CD14-positive monocyte (primary cell): ENCODE results near the gene LINC01488. TPM values are rescaled to one million over a fixed set of nuclear protein-coding genes. Genes with fewer than 3 reads are reported as not detected.
A peak's percentile ranks its signal among the peaks of the same experiment; 100 is the strongest.

Experiments used
- DNase-seq, 3 donors: peaks; one replicate each; pipeline ENCODE4 v3.0.0-alpha.2; 2011 to 2022
- H2AFZ ChIP-seq: 2 replicates; pipeline ENCODE4 v1.6.0; 2012; ENCODE audit warnings: mild to moderate bottlenecking, low read depth, low read length, inconsistent platforms; ENCODE audit not compliant: insufficient read depth, poor library complexity, severe bottlenecking
- H3K27ac ChIP-seq, 2 donors: 1 replicate in 1 of 2; 2 replicates in 1 of 2; pipeline ENCODE4 v1.5.1; 2012 to 2013; ENCODE audit warnings: low read length in 2 of 2, control low read depth in 1 of 2, inconsistent platforms in 1 of 2, low read depth in 1 of 2, mild to moderate bottlenecking in 1 of 2
- H3K27me3 ChIP-seq, 2 donors: one replicate each; pipeline versions ENCODE4 v1.6.0 to v1.6.1; 2011 to 2013; ENCODE audit warnings: low read length in 2 of 2; ENCODE audit not compliant: control insufficient read depth in 2 of 2, insufficient read depth in 2 of 2
- H3K36me3 ChIP-seq, 2 donors: replicated peaks in 1 of 2; 1 replicate in 1 of 2; 2 replicates in 1 of 2; pipeline versions ENCODE4 v1.5.1 to v1.6.1; 2012 to 2013; ENCODE audit warnings: low read length in 2 of 2, control low read depth in 1 of 2, inconsistent platforms in 1 of 2, mild to moderate bottlenecking in 1 of 2; ENCODE audit not compliant: insufficient read depth in 2 of 2, control insufficient read depth in 1 of 2
- H3K4me1 ChIP-seq, 2 donors: 1 replicate in 1 of 2; 2 replicates in 1 of 2; pipeline versions ENCODE4 v1.5.1 to v1.6.1; 2012 to 2013; ENCODE audit warnings: low read length in 2 of 2, control low read depth in 1 of 2, inconsistent platforms in 1 of 2, mild to moderate bottlenecking in 1 of 2, moderate library complexity in 1 of 2; ENCODE audit not compliant: insufficient read depth in 2 of 2, control insufficient read depth in 1 of 2
- H3K4me2 ChIP-seq: replicated peaks from 2 replicates; pipeline ENCODE3; 2012; ENCODE audit warnings: low read length, moderate library complexity, mild to moderate bottlenecking; ENCODE audit not compliant: poor library complexity, severe bottlenecking; ENCODE audit errors: extremely low read depth
- H3K4me3 ChIP-seq, 3 experiments: fragments of 200-600 bp in 1 of 3; sonication (generic) in 1 of 3; replicated peaks in 1 of 3; 1 replicate in 2 of 3; 2 replicates in 1 of 3; pipeline ENCODE4 v1.5.1; 2011 to 2013; ENCODE audit warnings: low read length in 3 of 3, mild to moderate bottlenecking in 3 of 3, control low read depth in 2 of 3, low read depth in 2 of 3, inconsistent platforms in 1 of 3, moderate library complexity in 1 of 3
- H3K79me2 ChIP-seq: 2 replicates; pipeline ENCODE4 v1.6.0; 2012; ENCODE audit warnings: mild to moderate bottlenecking, control low read depth, inconsistent platforms, low read length, moderate library complexity; ENCODE audit not compliant: insufficient read depth
- H3K9ac ChIP-seq: 2 replicates; pipeline ENCODE4 v1.6.0; 2017; ENCODE audit warnings: low read length, mild to moderate bottlenecking; ENCODE audit not compliant: insufficient read depth, poor library complexity, severe bottlenecking
- H3K9me3 ChIP-seq, 2 donors: replicated peaks in 1 of 2; 1 replicate in 1 of 2; 2 replicates in 1 of 2; pipeline versions ENCODE4 v1.5.1 to v1.6.1; 2012 to 2013; ENCODE audit warnings: low read length in 2 of 2, control low read depth in 1 of 2; ENCODE audit not compliant: control insufficient read depth in 1 of 2, insufficient read depth in 1 of 2
- H4K20me1 ChIP-seq: 2 replicates; pipeline ENCODE4 v1.6.0; 2012; ENCODE audit warnings: mild to moderate bottlenecking, low read length, control low read depth, moderate library complexity; ENCODE audit not compliant: insufficient read depth
- H3K27ac Mint-ChIP-seq, 7 donors: one replicate each; pipeline ENCODE4 v1.8.0; 2020; ENCODE audit warnings: mild to moderate bottlenecking in 7 of 7, mixed read lengths in 7 of 7, moderate library complexity in 6 of 7, inconsistent platforms in 2 of 7
- H3K27me3 Mint-ChIP-seq, 3 donors: one replicate each; pipeline ENCODE4 v1.8.0; 2021 to 2022; ENCODE audit warnings: low read depth in 3 of 3, mild to moderate bottlenecking in 3 of 3, mixed read lengths in 3 of 3, moderate library complexity in 3 of 3, inconsistent platforms in 1 of 3
- H3K36me3 Mint-ChIP-seq, 2 donors: one replicate each; pipeline ENCODE4 v1.8.0; 2020; ENCODE audit warnings: mixed read lengths in 2 of 2, inconsistent platforms in 1 of 2, mild to moderate bottlenecking in 1 of 2
- H3K4me1 Mint-ChIP-seq: one replicate; pipeline ENCODE4 v1.8.0; 2020; ENCODE audit warnings: mild to moderate bottlenecking, mixed read lengths
- H3K4me3 Mint-ChIP-seq, 2 donors: one replicate each; pipeline ENCODE4 v1.8.0; 2020; ENCODE audit warnings: mild to moderate bottlenecking in 2 of 2, mixed read lengths in 2 of 2, moderate library complexity in 1 of 2
- H3K9me3 Mint-ChIP-seq, 7 donors: one replicate each; pipeline ENCODE4 v1.8.0; 2020 to 2022; ENCODE audit warnings: mixed read lengths in 7 of 7, mild to moderate bottlenecking in 6 of 7, moderate library complexity in 6 of 7, inconsistent platforms in 2 of 7
- whole genome bisulfite sequencing: methylation state at CpG from one replicate; pipeline ENCODE4 v1.1.5; 2013; ENCODE audit warnings: missing lambda C conversion rate; ENCODE audit not compliant: insufficient coverage; 5-methylcytosine and 5-hydroxymethylcytosine counted together
- intact Hi-C, 2 donors: fragments of 100-400 bp; cut with micrococcal nuclease; formaldehyde crosslinking; loops; one replicate each; pipeline versions ENCODE4 v1.15.0 to v1.15.1; 2023
- polyA plus RNA-seq, 3 donors: library from polyadenylated mRNA; depleted of rRNA in 1 of 3; unstranded in 2 of 3; stranded (reverse) in 1 of 3; fragments of 300-500 nt in 2 of 3; fragments of >200 nt in 1 of 3; fragmentation: Illumina TruSeq in 2 of 3; gene quantifications; 1 replicate in 2 of 3; 2 replicates in 1 of 3; pipeline ENCODE4 v1.2.3, GENCODE V29; 2012 to 2021
- TF ChIP-seq, protein P1 (sequence below): fragments of 200-600 bp; IDR thresholded peaks from one replicate; pipeline ENCODE4 v1.8.0; 2022; ENCODE audit warnings: antibody characterized with exemption, mild to moderate bottlenecking

LINC01488 gene
- polyA plus RNA-seq, 3 donors, result not detected

DNA sequence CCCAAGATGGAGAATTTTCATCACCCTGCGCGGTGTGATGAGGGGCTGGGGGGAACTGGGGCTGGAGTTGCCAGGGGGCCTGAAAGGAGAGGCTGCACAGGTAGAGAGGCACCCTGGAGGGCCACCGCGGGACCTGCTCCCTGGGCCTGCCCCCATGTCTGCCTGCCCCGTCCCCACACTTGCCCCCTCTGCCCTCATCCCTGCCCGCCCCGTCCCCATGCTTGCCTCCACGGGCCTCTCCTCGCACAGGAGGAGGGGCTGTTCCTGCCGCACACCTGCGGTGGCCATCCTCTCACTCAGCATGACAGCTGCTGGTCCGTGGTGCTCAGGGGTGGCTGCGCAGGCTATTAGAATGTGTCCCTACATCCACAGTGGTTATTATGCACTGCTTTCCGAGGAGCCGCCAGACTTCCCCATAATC is 43.5 kb downstream of the LINC01488 start:
- Histone ChIP-seq H3K4me1 (peaks cover 2 to 3% of the 10 kb centered on the region in 2 donors), H3K27ac (no peak overlapping the region), H4K20me1 (no peaks in the 10 kb centered on the region), H3K79me2 (no peaks in the 10 kb centered on the region), H3K27me3 (no peaks in the 10 kb centered on the region), H3K9ac (no peak overlapping the region), H3K9me3 (no peaks in the 10 kb centered on the region), H2AFZ (no peak overlapping the region), H3K36me3 (no peaks in the 10 kb centered on the region), H3K4me3 (no peak overlapping the region), H3K4me2 (no peak overlapping the region)
- DNase-seq, result no peak
- WGBS, result 89% methylated on average over 13 of the region's 15 CpGs
- Mint-ChIP-seq H3K4me3 (no peak overlapping the region), H3K27me3 (peaks cover 2 to 3% (median 2%) of the 10 kb centered on the region in 3 donors), H3K36me3 (no peaks in the 10 kb centered on the region), H3K4me1 (peaks cover 3% of the 10 kb centered on the region), H3K9me3 (peaks cover 0 to 3% (median 0%) of the 10 kb centered on the region in 7 donors), H3K27ac (no peak overlapping the region)
- TF ChIP-seq, protein P1, sequence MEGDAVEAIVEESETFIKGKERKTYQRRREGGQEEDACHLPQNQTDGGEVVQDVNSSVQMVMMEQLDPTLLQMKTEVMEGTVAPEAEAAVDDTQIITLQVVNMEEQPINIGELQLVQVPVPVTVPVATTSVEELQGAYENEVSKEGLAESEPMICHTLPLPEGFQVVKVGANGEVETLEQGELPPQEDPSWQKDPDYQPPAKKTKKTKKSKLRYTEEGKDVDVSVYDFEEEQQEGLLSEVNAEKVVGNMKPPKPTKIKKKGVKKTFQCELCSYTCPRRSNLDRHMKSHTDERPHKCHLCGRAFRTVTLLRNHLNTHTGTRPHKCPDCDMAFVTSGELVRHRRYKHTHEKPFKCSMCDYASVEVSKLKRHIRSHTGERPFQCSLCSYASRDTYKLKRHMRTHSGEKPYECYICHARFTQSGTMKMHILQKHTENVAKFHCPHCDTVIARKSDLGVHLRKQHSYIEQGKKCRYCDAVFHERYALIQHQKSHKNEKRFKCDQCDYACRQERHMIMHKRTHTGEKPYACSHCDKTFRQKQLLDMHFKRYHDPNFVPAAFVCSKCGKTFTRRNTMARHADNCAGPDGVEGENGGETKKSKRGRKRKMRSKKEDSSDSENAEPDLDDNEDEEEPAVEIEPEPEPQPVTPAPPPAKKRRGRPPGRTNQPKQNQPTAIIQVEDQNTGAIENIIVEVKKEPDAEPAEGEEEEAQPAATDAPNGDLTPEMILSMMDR, result no peak
- intact Hi-C loops, result no loop called here

DNA sequence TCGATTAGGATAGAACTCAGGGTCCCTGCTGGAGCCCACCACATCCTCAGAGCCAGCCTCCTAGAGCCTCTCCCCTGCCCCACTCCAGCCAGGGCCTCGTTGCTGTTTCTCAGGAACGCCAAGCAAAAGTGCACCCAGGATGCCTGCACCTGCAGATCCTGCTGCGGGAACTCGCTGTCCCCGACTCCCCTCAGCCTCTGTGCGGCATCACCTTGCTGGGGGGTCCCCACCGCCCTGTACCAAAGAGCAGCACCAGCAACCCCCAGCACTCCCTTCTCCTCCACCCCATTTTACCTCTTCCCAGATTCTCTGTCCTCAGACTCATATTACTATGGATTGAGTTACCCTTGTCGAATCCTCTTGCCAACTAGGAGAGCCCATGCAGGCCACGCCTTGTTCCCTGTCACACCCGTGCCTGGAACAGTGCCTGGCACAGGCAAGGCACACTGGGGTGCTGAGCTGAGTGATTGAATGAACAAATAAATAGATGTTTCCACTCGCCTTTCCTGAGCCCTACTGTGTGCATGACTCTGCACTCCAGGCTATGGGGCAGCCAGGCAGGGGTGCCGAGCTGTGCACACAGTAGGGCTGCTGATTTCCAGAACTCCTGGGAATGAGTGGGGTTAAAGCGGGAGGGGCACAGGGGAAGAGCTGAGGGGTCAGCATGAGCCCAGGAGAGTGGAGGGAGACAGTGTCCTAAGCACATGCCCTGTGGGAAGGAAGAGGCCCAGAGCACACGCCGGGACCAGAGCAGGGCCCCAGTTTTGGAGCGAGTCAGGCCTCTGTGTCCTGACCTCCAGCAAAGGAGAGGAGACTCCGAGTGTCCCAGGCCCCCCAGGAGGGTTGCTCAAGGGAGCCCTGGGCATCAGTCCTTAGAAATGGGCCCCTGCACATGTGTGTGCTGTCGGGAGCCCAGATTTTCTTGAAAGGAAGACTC is 44.3 kb downstream of the LINC01488 start:
- Mint-ChIP-seq H3K4me1 (peaks cover 10% of the 10 kb centered on the region), H3K27ac (peak overlapping the region in 1 of 7 donors; percentile 21), H3K36me3 (no peaks in the 10 kb centered on the region), H3K4me3 (no peak overlapping the region), H3K27me3 (peaks cover 3 to 8% (median 4%) of the 10 kb centered on the region in 3 donors), H3K9me3 (peaks cover 0 to 3% (median 0%) of the 10 kb centered on the region in 7 donors)
- intact Hi-C loops, result no loop called here
- DNase-seq, result no peak
- Histone ChIP-seq H4K20me1 (no peaks in the 10 kb centered on the region), H3K36me3 (no peaks in the 10 kb centered on the region), H3K4me1 (peaks cover 10% of the 10 kb centered on the region in 2 donors), H3K4me2 (no peak overlapping the region), H3K27ac (no peak overlapping the region), H3K9me3 (no peaks in the 10 kb centered on the region), H3K9ac (no peak overlapping the region), H3K27me3 (no peaks in the 10 kb centered on the region), H3K79me2 (no peaks in the 10 kb centered on the region), H3K4me3 (no peak overlapping the region), H2AFZ (no peak overlapping the region)
- TF ChIP-seq, protein P1, result no peak
- 95% methylated on average over 17 of the region's 19 CpGs for WGBS
